HepG2 (cell line): ENCODE results near the gene GSK3A. TPM values are rescaled to one million over a fixed set of nuclear protein-coding genes. Genes with fewer than 3 reads are reported as not detected.
A peak's percentile ranks its signal among the peaks of the same experiment; 100 is the strongest.

ENCODE experiments used
- ARID4A ChIP-seq: sonication (generic); formaldehyde crosslinking; IDR thresholded peaks from 2 replicates; pipeline ENCODE4 v1.5.0; 2020; ENCODE audit warnings: mild to moderate bottlenecking, missing genetic modification reagents, borderline replicate concordance
- ARNTL ChIP-seq: sonication (generic); formaldehyde crosslinking; IDR thresholded peaks from 2 replicates; pipeline ENCODE4 v1.4.0; 2020; ENCODE audit warnings: mild to moderate bottlenecking, missing genetic modification reagents
- HHEX ChIP-seq: IDR thresholded peaks from 2 replicates; pipeline ENCODE4 v1.6.1; 2016; ENCODE audit warnings: control low read depth
- JUNB ChIP-seq: sonication (generic); formaldehyde crosslinking; IDR thresholded peaks from 2 replicates; pipeline ENCODE4 v1.8.0; 2022; ENCODE audit warnings: missing genetic modification reagents, mild to moderate bottlenecking, borderline replicate concordance
- KMT2B ChIP-seq: IDR thresholded peaks from 2 replicates; pipeline ENCODE4 v1.6.1; 2016; ENCODE audit warnings: missing genetic modification reagents, missing compliant biosample characterization
- MAFG ChIP-seq: sonication (generic); formaldehyde crosslinking; IDR thresholded peaks from 2 replicates; pipeline ENCODE4 v1.5.1; 2020; ENCODE audit warnings: mild to moderate bottlenecking, missing genetic modification reagents
- MAFK ChIP-seq, 2 experiments: IDR thresholded peaks in 1 of 2; conservative IDR thresholded peaks in 1 of 2; 2 replicates each; pipeline ENCODE4 v1.6.1; 2011; ENCODE audit warnings: improper control_type of control experiment in 2 of 2, low read length in 2 of 2
- MTERF4 ChIP-seq: sonication (generic); formaldehyde crosslinking; IDR thresholded peaks from 2 replicates; pipeline ENCODE4 v1.8.0; 2023; ENCODE audit warnings: mild to moderate bottlenecking, missing genetic modification reagents
- NAIF1 ChIP-seq: sonication (generic); formaldehyde crosslinking; IDR thresholded peaks from 2 replicates; pipeline ENCODE4 v1.5.0; 2020; ENCODE audit warnings: mild to moderate bottlenecking, missing genetic modification reagents, borderline replicate concordance
- PCBP2 ChIP-seq: fragments of 200-400 bp; formaldehyde crosslinking; optimal IDR thresholded peaks from 2 replicates; pipeline ENCODE3; 2018; ENCODE audit warnings: low read length, low read depth; ENCODE audit not compliant: poor library complexity, severe bottlenecking
- RAD51 ChIP-seq: fragments of 450-650 bp; IDR thresholded peaks from 2 replicates; pipeline ENCODE4 v1.6.1; 2016; ENCODE audit warnings: borderline replicate concordance
- SNRNP70 ChIP-seq: fragments of 200-400 bp; formaldehyde crosslinking; IDR thresholded peaks from 2 replicates; pipeline ENCODE4 v1.6.1; 2017; ENCODE audit warnings: mild to moderate bottlenecking, low read depth, low read length, moderate library complexity
- SOX6 ChIP-seq, 2 experiments: fragments of 450-650 bp in 1 of 2; sonication (generic) in 1 of 2; formaldehyde crosslinking in 1 of 2; IDR thresholded peaks; 2 replicates each; pipeline versions ENCODE4 v1.4.0 to v1.6.1; 2017 to 2020; ENCODE audit warnings: antibody characterized with exemption in 1 of 2, mild to moderate bottlenecking in 1 of 2, missing genetic modification reagents in 1 of 2
- STAT5B ChIP-seq: sonication (generic); formaldehyde crosslinking; IDR thresholded peaks from 2 replicates; pipeline ENCODE4 v1.4.0; 2020; ENCODE audit warnings: missing genetic modification reagents
- TCF7 ChIP-seq: sonication (generic); IDR thresholded peaks from 2 replicates; pipeline ENCODE4 v1.6.1; 2016; ENCODE audit warnings: antibody characterized with exemption, low read depth
- XRCC5 ChIP-seq: fragments of 200-400 bp; formaldehyde crosslinking; optimal IDR thresholded peaks from 2 replicates; pipeline ENCODE3; 2017; ENCODE audit warnings: mild to moderate bottlenecking, low read length
- ZFP41 ChIP-seq: sonication (generic); formaldehyde crosslinking; IDR thresholded peaks from 2 replicates; pipeline ENCODE4 v1.4.0; 2020; ENCODE audit warnings: mild to moderate bottlenecking, missing genetic modification reagents, borderline replicate concordance
- ZGPAT ChIP-seq: IDR thresholded peaks from 2 replicates; pipeline ENCODE4 v1.6.1; 2016; ENCODE audit warnings: mild to moderate bottlenecking
- ZNF234 ChIP-seq: sonication (generic); formaldehyde crosslinking; conservative IDR thresholded peaks from 2 replicates; pipeline ENCODE4 v1.5.1; 2020; ENCODE audit warnings: mild to moderate bottlenecking, missing genetic modification reagents
- ZNF383 ChIP-seq: sonication (generic); formaldehyde crosslinking; IDR thresholded peaks from 2 replicates; pipeline ENCODE4 v1.4.0; 2020; ENCODE audit warnings: missing genetic modification reagents, mild to moderate bottlenecking, borderline replicate concordance
- ZNF709 ChIP-seq: sonication (generic); formaldehyde crosslinking; IDR thresholded peaks from 2 replicates; pipeline ENCODE4 v1.5.0; 2020; ENCODE audit warnings: mild to moderate bottlenecking, missing genetic modification reagents
- ZNF841 ChIP-seq: sonication (generic); formaldehyde crosslinking; IDR thresholded peaks from 2 replicates; pipeline ENCODE4 v1.8.1; 2023; ENCODE audit warnings: missing genetic modification reagents, borderline replicate concordance
- polyA plus RNA-seq, 8 experiments: library from polyadenylated mRNA; depleted of rRNA in 3 of 8; stranded (reverse) in 7 of 8; unstranded in 1 of 8; fragments of >200 nt; fragmentation: Illumina TruSeq in 4 of 8; extraction: Trizol in 4 of 8; gene quantifications; 2 replicates each; pipeline versions ENCODE4 v1.2.1 to v1.2.3, GENCODE V29; 2011 to 2016; ENCODE audit warnings: low read depth in 4 of 8, missing spikeins in 1 of 8, mixed read lengths in 1 of 8; ENCODE audit not compliant: insufficient read depth in 1 of 8
- total RNA-seq, 5 experiments: library from RNA; depleted of rRNA; stranded (reverse); fragments of >200 nt; fragmentation: Illumina TruSeq; extraction: Trizol; gene quantifications; 2 replicates each; pipeline ENCODE4 v1.2.3, GENCODE V29; 2016; ENCODE audit warnings: low read depth in 1 of 5

The GSK3A gene
- total and polyA plus RNA-seq, 2 of the 13 experiments (the other 11 are each of a cell fraction or from before 2014, with no cell fraction given), result 16.9 to 52.5 TPM

- TF ChIP-seq ARID4A (peak; percentile 47; the same call in 1 of the 2 replicates), XRCC5 (no peak), ZNF841 (CRISPR knock-in tag) (no peak), TCF7 (no peak), MAFG (CRISPR knock-in tag) (no peak), HHEX (CRISPR knock-in tag) (no peak), ZNF383 (CRISPR knock-in tag) (no peak), KMT2B (CRISPR knock-in tag) (no peak), RAD51 (no peak), MTERF4 (no peak), MAFK (conservative IDR thresholded peaks at IDR 0.05 in 1 of 2, IDR thresholded peaks at IDR 0.05 in 1 of 2; ENCODE audit: low read length in 2 of 2) (no peak), PCBP2 (no peak), SNRNP70 (no peak), NAIF1 (no peak), SOX6 (IDR thresholded peaks at IDR 0.05) (no peak), SOX6 (CRISPR knock-in tag; IDR thresholded peaks at IDR 0.05) (no peak), JUNB (no peak), ARNTL (CRISPR knock-in tag) (no peak; the same call in 1 of the 2 replicates), ZNF234 (no peak), ZNF709 (CRISPR knock-in tag) (no peak), ZFP41 (CRISPR knock-in tag) (no peak), ZGPAT (CRISPR knock-in tag) (no peak), STAT5B (no peak)
Observed at GRCh38 chr19:42254850-42255765, 12.7 kb upstream of the GSK3A start, which contains the start of gene ERF (continued).
